Neural cell (in vitro differentiated cells): Measurements from ENCODE around the gene TMEM147. TPM values are rescaled to one million over a fixed set of nuclear protein-coding genes. Genes with fewer than 3 reads are reported as not detected.

ENCODE experiments used
- H2AFZ ChIP-seq: fragments of 200-600, 300-800 bp; sonication (generic), shearing (Covaris generic); 2 replicates; pipeline ENCODE4 v1.6.0; 2014; ENCODE audit warnings: low read depth, mild to moderate bottlenecking, antibody characterized with exemption, low read length, moderate library complexity
- H3F3A ChIP-seq: fragments of 200-600 bp; shearing (Covaris generic); 2 replicates; pipeline ENCODE4 v1.6.1; 2016; ENCODE audit warnings: mild to moderate bottlenecking, moderate library complexity, mixed read lengths, antibody characterized with exemption, low read length; ENCODE audit not compliant: insufficient read depth, poor library complexity, severe bottlenecking
- H3K27ac ChIP-seq: fragments of 200-600, 300-800 bp; sonication (generic), shearing (Covaris generic); 2 replicates; pipeline ENCODE4 v1.5.1; 2014; ENCODE audit warnings: mild to moderate bottlenecking, low read length, moderate library complexity
- H3K27me3 ChIP-seq: fragments of 300-800, 200-600 bp; sonication (generic), shearing (Covaris generic); 2 replicates; pipeline ENCODE4 v1.6.0; 2014; ENCODE audit warnings: mild to moderate bottlenecking, low read depth, low read length, moderate library complexity; ENCODE audit not compliant: insufficient read depth
- H3K36me3 ChIP-seq: fragments of 300-800, 200-600 bp; sonication (generic), shearing (Covaris generic); 2 replicates; pipeline ENCODE4 v1.5.1; 2014; ENCODE audit warnings: mild to moderate bottlenecking, antibody characterized with exemption, low read length, moderate library complexity; ENCODE audit not compliant: insufficient read depth
- H3K4me2 ChIP-seq: fragments of 300-800, 200-600 bp; sonication (generic), shearing (Covaris generic); 2 replicates; pipeline ENCODE4 v1.6.0; 2014; ENCODE audit warnings: mild to moderate bottlenecking, low read length
- H3K4me3 ChIP-seq: fragments of 300-800, 200-600 bp; sonication (generic), shearing (Covaris generic); 2 replicates; pipeline ENCODE4 v1.5.1; 2014; ENCODE audit warnings: mild to moderate bottlenecking, low read length, moderate library complexity
- H3K79me2 ChIP-seq: fragments of 200-600 bp; shearing (Covaris generic); replicated peaks from 2 replicates; pipeline ENCODE4 v1.6.0; 2014; ENCODE audit warnings: mild to moderate bottlenecking, low read length, moderate library complexity; ENCODE audit not compliant: insufficient read depth
- H3K9ac ChIP-seq: fragments of 300-800, 200-600 bp; sonication (generic), shearing (Covaris generic); 2 replicates; pipeline ENCODE4 v1.6.1; 2016; ENCODE audit warnings: mild to moderate bottlenecking, low read length, mixed read lengths
- H3K9me2 ChIP-seq: fragments of 200-600 bp; shearing (Covaris generic); 2 replicates; pipeline ENCODE4 v1.6.1; 2016; ENCODE audit warnings: mild to moderate bottlenecking, low read length, mixed read lengths; ENCODE audit not compliant: insufficient read depth
- H3K9me3 ChIP-seq: fragments of 200-600, 300-800 bp; sonication (generic), shearing (Covaris generic); 2 replicates; pipeline ENCODE4 v1.6.1; 2016; ENCODE audit warnings: mild to moderate bottlenecking, mixed run types, low read length, moderate library complexity, mixed read lengths
- H4K20me1 ChIP-seq: fragments of 200-600 bp; shearing (Covaris generic); 2 replicates; pipeline ENCODE4 v1.6.1; 2016; ENCODE audit warnings: mild to moderate bottlenecking, mixed run types; ENCODE audit not compliant: insufficient read depth
- EP300 ChIP-seq: fragments of 450-650 bp; conservative IDR thresholded peaks from 2 replicates; pipeline ENCODE4 v1.6.1; 2014; ENCODE audit warnings: antibody characterized with exemption, mild to moderate bottlenecking, moderate library complexity; ENCODE audit not compliant: poor library complexity, severe bottlenecking
- EZH2 ChIP-seq: fragments of 200-600, 300-800 bp; shearing (Covaris generic), sonication (generic); IDR thresholded peaks from 2 replicates; pipeline ENCODE4 v1.6.1; 2014; ENCODE audit warnings: antibody characterized with exemption, low read length, borderline replicate concordance, mild to moderate bottlenecking; ENCODE audit not compliant: insufficient read depth, poor library complexity, severe bottlenecking
- MXI1 ChIP-seq: fragments of 450-650 bp; conservative IDR thresholded peaks from 2 replicates; pipeline ENCODE4 v1.6.1; 2014; ENCODE audit warnings: antibody characterized with exemption, mild to moderate bottlenecking; ENCODE audit not compliant: poor library complexity, severe bottlenecking
- POLR2AphosphoS5 ChIP-seq: IDR thresholded peaks from 2 replicates; pipeline ENCODE4 v1.6.1; 2012
- RAD21 ChIP-seq: fragments of 450-650 bp; conservative IDR thresholded peaks from 2 replicates; pipeline ENCODE4 v1.6.1; 2014; ENCODE audit warnings: antibody characterized with exemption, mild to moderate bottlenecking, moderate library complexity
- REST ChIP-seq: IDR thresholded peaks from 2 replicates; pipeline ENCODE4 v1.6.1; 2012; ENCODE audit warnings: borderline replicate concordance
- SMC3 ChIP-seq: fragments of 450-650 bp; conservative IDR thresholded peaks from 2 replicates; pipeline ENCODE4 v1.6.1; 2014; ENCODE audit warnings: antibody characterized with exemption, mild to moderate bottlenecking, moderate library complexity; ENCODE audit not compliant: poor library complexity
- TAF1 ChIP-seq: IDR thresholded peaks from 2 replicates; pipeline ENCODE4 v1.6.1; 2012; ENCODE audit warnings: low read depth
- polyA plus RNA-seq: library from polyadenylated mRNA; depleted of rRNA; stranded (reverse); fragments of >200 nt; gene quantifications from 2 replicates; pipeline ENCODE4 v1.2.3, GENCODE V29; 2014
- TF ChIP-seq, protein P1 (sequence below): fragments of 450-650 bp; IDR thresholded peaks from 2 replicates; pipeline ENCODE4 v1.5.1; 2014; ENCODE audit warnings: antibody characterized with exemption, mild to moderate bottlenecking, moderate library complexity; ENCODE audit not compliant: poor library complexity, severe bottlenecking

The TMEM147 gene
- polyA plus RNA-seq, 1 donor from 2014 or later, result 106 TPM

DNA sequence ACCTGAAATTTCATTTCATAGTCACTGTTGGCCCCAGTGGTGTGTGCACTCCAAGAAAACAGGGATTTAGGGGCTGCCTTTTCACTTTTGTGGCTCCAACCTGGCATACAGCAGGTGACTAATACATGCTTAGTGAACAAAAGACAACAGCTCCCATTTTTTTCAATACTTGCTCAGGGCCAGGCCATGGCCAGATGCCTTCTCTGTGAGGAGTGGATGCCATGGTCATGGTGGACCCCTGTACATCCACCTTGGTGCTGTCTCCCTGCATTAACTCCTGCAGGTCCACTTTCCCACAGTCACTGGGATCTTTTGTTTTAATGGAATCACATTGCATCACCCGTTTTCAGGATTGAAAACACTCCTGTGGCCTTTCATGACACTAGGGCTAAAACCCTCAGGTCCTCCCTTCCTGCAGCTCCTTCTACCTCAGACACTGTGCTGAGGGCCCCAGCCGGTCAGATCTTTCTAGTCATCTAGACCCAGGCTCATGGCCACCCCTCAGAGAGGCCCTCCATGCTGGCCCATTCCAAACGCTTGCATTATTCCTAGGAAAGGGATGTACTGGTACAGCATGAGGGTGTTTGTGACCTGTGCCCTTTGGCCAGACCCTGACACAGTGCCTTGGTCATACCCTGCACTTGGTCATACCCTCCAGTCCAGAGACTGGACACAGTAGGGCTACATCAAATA, 1.2 kb upstream of the TMEM147 start:
- peak overlapping the region; percentile 87 for H2AFZ ChIP-seq

DNA sequence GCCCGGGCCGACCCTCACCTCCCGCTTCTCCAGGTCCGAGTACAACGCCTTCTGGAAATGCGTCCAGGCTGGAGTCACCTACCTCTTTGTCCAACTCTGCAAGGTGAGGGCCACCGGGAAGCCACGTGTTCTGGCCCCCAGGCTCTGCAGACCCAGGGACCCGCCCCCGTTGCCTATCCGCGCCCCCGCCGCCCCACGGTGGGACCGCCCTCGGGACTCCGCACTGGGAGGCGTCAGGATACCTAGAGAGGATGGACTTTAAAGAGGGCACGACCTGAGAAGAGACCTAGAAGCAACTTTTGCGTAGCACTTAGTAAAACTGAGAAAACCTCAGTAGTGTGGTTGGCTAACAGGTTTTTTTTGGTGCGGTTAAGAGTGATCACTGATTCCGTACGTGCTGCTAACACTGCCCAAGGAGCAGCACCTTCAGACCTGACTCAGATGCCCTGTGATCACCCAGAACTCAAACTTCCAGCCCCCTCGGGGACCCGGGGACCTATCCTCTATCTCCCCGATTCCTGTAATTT, 492 bp downstream of the TMEM147 start:
- Histone ChIP-seq H3K9me2 (no peaks in the 10 kb centered on the region), H4K20me1 (no peaks in the 10 kb centered on the region), H3K9me3 (no peaks in the 10 kb centered on the region), H3K36me3 (no peaks in the 10 kb centered on the region), H3F3A (no peaks in the 10 kb centered on the region), H3K9ac (peak overlapping the region; percentile 94), H3K27ac (no peak overlapping the region), H3K4me3 (peak overlapping the region; percentile 99), H2AFZ (peak overlapping the region; percentile 76), H3K79me2 (peaks cover 18% of the 10 kb centered on the region), H3K4me2 (peak overlapping the region; percentile 86), H3K27me3 (no peaks in the 10 kb centered on the region)
- TF ChIP-seq MXI1, result peak; percentile 56
- TF ChIP-seq, protein P1, sequence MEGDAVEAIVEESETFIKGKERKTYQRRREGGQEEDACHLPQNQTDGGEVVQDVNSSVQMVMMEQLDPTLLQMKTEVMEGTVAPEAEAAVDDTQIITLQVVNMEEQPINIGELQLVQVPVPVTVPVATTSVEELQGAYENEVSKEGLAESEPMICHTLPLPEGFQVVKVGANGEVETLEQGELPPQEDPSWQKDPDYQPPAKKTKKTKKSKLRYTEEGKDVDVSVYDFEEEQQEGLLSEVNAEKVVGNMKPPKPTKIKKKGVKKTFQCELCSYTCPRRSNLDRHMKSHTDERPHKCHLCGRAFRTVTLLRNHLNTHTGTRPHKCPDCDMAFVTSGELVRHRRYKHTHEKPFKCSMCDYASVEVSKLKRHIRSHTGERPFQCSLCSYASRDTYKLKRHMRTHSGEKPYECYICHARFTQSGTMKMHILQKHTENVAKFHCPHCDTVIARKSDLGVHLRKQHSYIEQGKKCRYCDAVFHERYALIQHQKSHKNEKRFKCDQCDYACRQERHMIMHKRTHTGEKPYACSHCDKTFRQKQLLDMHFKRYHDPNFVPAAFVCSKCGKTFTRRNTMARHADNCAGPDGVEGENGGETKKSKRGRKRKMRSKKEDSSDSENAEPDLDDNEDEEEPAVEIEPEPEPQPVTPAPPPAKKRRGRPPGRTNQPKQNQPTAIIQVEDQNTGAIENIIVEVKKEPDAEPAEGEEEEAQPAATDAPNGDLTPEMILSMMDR, result no peak

More for the DNA sequence above, 1.2 kb upstream of the TMEM147 start:
- no peaks in the 10 kb centered on the region for H3F3A ChIP-seq
- no peaks in the 10 kb centered on the region for H3K9me3 ChIP-seq
- peak overlapping the region; percentile 99 for H3K4me3 ChIP-seq
- no peaks in the 10 kb centered on the region for H3K36me3 ChIP-seq
- H3K27me3 ChIP-seq, result no peaks in the 10 kb centered on the region
- H3K79me2 ChIP-seq, result peaks cover 18% of the 10 kb centered on the region
- peak overlapping the region; percentile 94 for H3K9ac ChIP-seq
- TF ChIP-seq EP300 (no peak), MXI1 (no peak), TAF1 (no peak), EZH2 (no peak), RAD21 (no peak), REST (no peak), POLR2AphosphoS5 (no peak), SMC3 (no peak)
- TF ChIP-seq, protein P1, result no peak
- peak overlapping the region; percentile 98 for H3K4me2 ChIP-seq
- peak overlapping the region; percentile 75 for H3K27ac ChIP-seq
- H4K20me1 ChIP-seq, result no peaks in the 10 kb centered on the region
- no peaks in the 10 kb centered on the region for H3K9me2 ChIP-seq
